GM21825 (cell line): Measurements from ENCODE around the gene TNP2.

Source experiments
- ATAC-seq: cut with Tn5 transposase; IDR thresholded peaks from one replicate; pipeline ENCODE4 v1.9.1; 2021; ENCODE audit warnings: mild to moderate bottlenecking, moderate library complexity; ENCODE audit not compliant: unreplicated experiment

The TNP2 gene

GRCh38 chr16:11268921-11269375 lies at the start of gene TNP2:
Gene TNP2 (minus strand): TSS chr16:11269325. CDS start chr16:11269262, 63 bp downstream.
- no peak for ATAC-seq

GRCh38 chr16:11318817-11319216 lies 49.7 kb upstream of the TNP2 start:
- no peak for ATAC-seq

GRCh38 chr16:11316331-11317015 lies 47.3 kb upstream of the TNP2 start:
- no peak for ATAC-seq

- ATAC-seq: no peak
These were observed 46.4 kb upstream of the TNP2 start for GRCh38 chr16:11315510-11315909.

- no peak for ATAC-seq
These were observed 45.3 kb upstream of the TNP2 start for GRCh38 chr16:11314309-11314894.

- no peak for ATAC-seq
These were observed 44.6 kb upstream of the TNP2 start for GRCh38 chr16:11313493-11314308.

GRCh38 chr16:11312718-11313492 lies 43.8 kb upstream of the TNP2 start:
- no peak for ATAC-seq

GRCh38 chr16:11310997-11311561 lies 42.0 kb upstream of the TNP2 start:
- ATAC-seq: peak; percentile 41

- ATAC-seq: no peak
These were observed 41.5 kb upstream of the TNP2 start for GRCh38 chr16:11310634-11310977.

GRCh38 chr16:11309895-11310633 lies 40.9 kb upstream of the TNP2 start:
- peak; percentile 32 for ATAC-seq

GRCh38 chr16:11308493-11309283 lies 39.6 kb upstream of the TNP2 start:
- ATAC-seq: peak; percentile 27

GRCh38 chr16:11307639-11308492 lies 38.7 kb upstream of the TNP2 start:
- ATAC-seq: no peak

GRCh38 chr16:11306997-11307638 lies 38.0 kb upstream of the TNP2 start:
- ATAC-seq: no peak

GRCh38 chr16:11306381-11306780 lies 37.3 kb upstream of the TNP2 start:
- ATAC-seq: no peak

- ATAC-seq: no peak
These were observed 34.4 kb upstream of the TNP2 start for GRCh38 chr16:11303405-11304138.

- no peak for ATAC-seq
These were observed 33.9 kb upstream of the TNP2 start for GRCh38 chr16:11302977-11303376.
